Keratinocyte (primary cell): Measurements from ENCODE around the gene GFRA3. TPM values are rescaled to one million over a fixed set of nuclear protein-coding genes. Genes with fewer than 3 reads are reported as not detected.
"Not testable (repeated sequence)": the region's sequence is repeated elsewhere in the genome, so short reads cannot be mapped to it uniquely, and the experiment has no call there.

Source experiments
- DNase-seq: peaks from one replicate; pipeline ENCODE4 v3.0.0-alpha.2; 2011; ENCODE audit warnings: low read depth, missing footprints, low spot score
- FAIRE-seq: peaks from 2 replicates; lab custom pipeline; 2011; peaks lifted over from hg19 to GRCh38; lab: Jason Lieb, UNC
- H2AFZ ChIP-seq: 2 replicates; pipeline ENCODE4 v1.6.0; 2012; ENCODE audit warnings: low read length, control low read depth, inconsistent platforms; ENCODE audit not compliant: control insufficient read depth
- H3K27ac ChIP-seq: 2 replicates; pipeline ENCODE4 v1.5.1; 2011; ENCODE audit warnings: low read length; ENCODE audit not compliant: control insufficient read depth, insufficient read depth
- H3K27me3 ChIP-seq: 3 replicates; pipeline ENCODE4 v1.6.0; 2011; ENCODE audit warnings: low read length; ENCODE audit not compliant: control insufficient read depth, insufficient read depth; ENCODE audit errors: extremely low read depth
- H3K36me3 ChIP-seq, 2 experiments: 2 replicates in 1 of 2; 3 replicates in 1 of 2; pipeline ENCODE4 v1.5.1; 2011; ENCODE audit warnings: low read length in 2 of 2, mild to moderate bottlenecking in 1 of 2; ENCODE audit not compliant: control insufficient read depth in 2 of 2, insufficient read depth in 2 of 2; ENCODE audit errors: extremely low read depth in 1 of 2
- H3K4me1 ChIP-seq: 3 replicates; pipeline ENCODE4 v1.5.1; 2011; ENCODE audit warnings: low read length; ENCODE audit not compliant: control insufficient read depth, insufficient read depth; ENCODE audit errors: extremely low read depth
- H3K4me2 ChIP-seq: 3 replicates; pipeline ENCODE4 v1.6.0; 2011; ENCODE audit warnings: low read depth, low read length; ENCODE audit not compliant: control insufficient read depth, insufficient read depth; ENCODE audit errors: extremely low read depth
- H3K4me3 ChIP-seq, 3 experiments: fragments of 200-600 bp in 1 of 3; sonication (generic) in 1 of 3; 2 replicates in 2 of 3; 3 replicates in 1 of 3; pipeline ENCODE4 v1.5.1; 2011 to 2016; ENCODE audit warnings: low read length in 3 of 3, mild to moderate bottlenecking in 3 of 3, control low read depth in 2 of 3, inconsistent platforms in 1 of 3, low read depth in 1 of 3, mixed read lengths in 1 of 3, mixed run types in 1 of 3, moderate library complexity in 1 of 3; ENCODE audit not compliant: control insufficient read depth in 2 of 3, insufficient read depth in 2 of 3; ENCODE audit errors: extremely low read depth in 1 of 3
- H3K79me2 ChIP-seq: 2 replicates; pipeline ENCODE4 v1.6.0; 2012; ENCODE audit warnings: low read length; ENCODE audit not compliant: control insufficient read depth, insufficient read depth
- H3K9ac ChIP-seq: 3 replicates; pipeline ENCODE4 v1.6.0; 2011; ENCODE audit warnings: low read length; ENCODE audit not compliant: control insufficient read depth, insufficient read depth; ENCODE audit errors: extremely low read depth
- H3K9me1 ChIP-seq: 3 replicates; pipeline ENCODE4 v1.6.0; 2011; ENCODE audit warnings: low read length; ENCODE audit not compliant: control insufficient read depth, insufficient read depth; ENCODE audit errors: extremely low read depth
- H3K9me3 ChIP-seq: 2 replicates; pipeline ENCODE4 v1.5.1; 2012; ENCODE audit warnings: low read depth, low read length; ENCODE audit not compliant: control insufficient read depth
- H4K20me1 ChIP-seq: 3 replicates; pipeline ENCODE4 v1.6.0; 2011; ENCODE audit warnings: low read length; ENCODE audit not compliant: control insufficient read depth, insufficient read depth; ENCODE audit errors: extremely low read depth
- CTCF ChIP-seq, 3 experiments: IDR thresholded peaks in 1 of 3; conservative IDR thresholded peaks in 1 of 3; optimal IDR thresholded peaks in 1 of 3; 2 replicates in 2 of 3; 3 replicates in 1 of 3; pipeline versions ENCODE3 to v1.5.1; 2011; ENCODE audit warnings: low read length in 3 of 3, mild to moderate bottlenecking in 3 of 3, moderate library complexity in 2 of 3, control low read depth in 1 of 3, inconsistent platforms in 1 of 3; ENCODE audit not compliant: insufficient read depth in 2 of 3; ENCODE audit errors: extremely low read depth in 1 of 3
- EZH2 ChIP-seq: IDR thresholded peaks from one replicate; pipeline ENCODE4 v1.6.1; 2012; ENCODE audit warnings: inconsistent platforms, mild to moderate bottlenecking, low read length, moderate library complexity
- dilution Hi-C: fragments of 300-500 bp; cut with MboI; formaldehyde crosslinking; loops from one replicate; pipeline ENCODE4 v1.7.0; 2020; ENCODE audit warnings: low sequenced_read_pairs; ENCODE audit not compliant: extremely low pct_ligation_motif_present
- polyA plus RNA-seq, 5 experiments: library from polyadenylated mRNA; depleted of rRNA in 3 of 5; stranded (reverse) in 3 of 5; stranded (forward) in 1 of 5; unstranded in 1 of 5; fragments of >200 nt; gene quantifications; 1 replicate in 1 of 5; 2 replicates in 3 of 5; 3 replicates in 1 of 5; pipeline versions ENCODE4 v1.2.1 to v1.2.3, GENCODE V29; 2011 to 2012; ENCODE audit warnings: missing spikeins in 2 of 5, low read depth in 1 of 5, low replicate concordance in 1 of 5

The GFRA3 gene
- polyA plus RNA-seq, 1 donor (not counting 4 experiments of a cell fraction or from before 2014, with no cell fraction given): not detected

- Histone ChIP-seq H3K36me3 (no peaks in the 10 kb centered on the region), H4K20me1 (no peaks in the 10 kb centered on the region), H3K4me1 (no peaks in the 10 kb centered on the region), H3K9ac (no peak overlapping the region), H3K4me2 (no peak overlapping the region), H2AFZ (no peak overlapping the region), H3K4me3 (no peak overlapping the region), H3K9me1 (no peaks in the 10 kb centered on the region), H3K79me2 (no peaks in the 10 kb centered on the region), H3K27ac (no peak overlapping the region), H3K27me3 (peaks cover 4% of the 10 kb centered on the region), H3K9me3 (no peaks in the 10 kb centered on the region)
- TF ChIP-seq EZH2 (no peak), CTCF (optimal IDR thresholded peaks at IDR 0.05 in 1 of 3, IDR thresholded peaks at IDR 0.05 in 1 of 3, conservative IDR thresholded peaks at IDR 0.05 in 1 of 3; ENCODE audit: extremely low read depth in 1 of 3, insufficient read depth in 2 of 3, low read length in 3 of 3) (no peak)
- DNase-seq (no peak), FAIRE-seq (no peak)
- dilution Hi-C loops: no loop called here
These were observed 21.5 kb downstream of the GFRA3 start for GRCh38 chr5:138252944-138253343.

GRCh38 chr5:138247800-138248199 lies 26.6 kb downstream of the GFRA3 start:
- H3K27ac ChIP-seq, H3K4me2 ChIP-seq, H4K20me1 ChIP-seq, H3K9me3 ChIP-seq, H3K9me1 ChIP-seq, H3K36me3 ChIP-seq, H3K4me3 ChIP-seq, H3K4me1 ChIP-seq, dilution Hi-C loops, H3K79me2 ChIP-seq, H3K9ac ChIP-seq, H2AFZ ChIP-seq, FAIRE-seq, DNase-seq: not testable (repeated sequence)
- H3K27me3 ChIP-seq: peaks cover 14% of the 10 kb centered on the region

- Histone ChIP-seq H3K4me1 (no peaks in the 10 kb centered on the region), H3K9me3 (no peaks in the 10 kb centered on the region), H3K79me2 (no peaks in the 10 kb centered on the region), H3K4me3 (no peak overlapping the region), H3K9me1 (no peaks in the 10 kb centered on the region), H4K20me1 (no peaks in the 10 kb centered on the region), H3K27me3 (peaks cover 24% of the 10 kb centered on the region), H3K9ac (no peak overlapping the region), H3K27ac (no peak overlapping the region), H2AFZ (no peak overlapping the region), H3K4me2 (no peak overlapping the region), H3K36me3 (no peaks in the 10 kb centered on the region)
- TF ChIP-seq EZH2 (no peak), CTCF (optimal IDR thresholded peaks at IDR 0.05 in 1 of 3, IDR thresholded peaks at IDR 0.05 in 1 of 3, conservative IDR thresholded peaks at IDR 0.05 in 1 of 3; ENCODE audit: extremely low read depth in 1 of 3, insufficient read depth in 2 of 3, low read length in 3 of 3) (no peak)
- dilution Hi-C loops: no loop called here
- DNase-seq (no peak), FAIRE-seq (no peak)
These were observed 27.6 kb downstream of the GFRA3 start for GRCh38 chr5:138246822-138247221.
